ENCODE measurements around the gene DTWD2.

DTWD2 gene, protein sequence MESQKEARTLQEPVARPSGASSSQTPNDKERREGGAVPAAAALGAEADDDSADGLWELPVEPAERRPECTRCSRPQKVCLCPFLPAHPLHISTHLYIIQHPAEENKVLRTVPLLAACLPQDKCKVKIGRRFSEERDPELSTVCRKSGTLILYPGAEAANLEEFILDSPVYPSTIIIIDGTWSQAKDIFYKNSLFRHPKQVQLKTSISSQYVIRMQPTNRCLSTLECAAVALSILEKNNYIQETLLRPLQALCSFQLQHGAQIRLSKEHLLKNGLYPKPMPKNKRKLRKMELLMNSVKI

DNA sequence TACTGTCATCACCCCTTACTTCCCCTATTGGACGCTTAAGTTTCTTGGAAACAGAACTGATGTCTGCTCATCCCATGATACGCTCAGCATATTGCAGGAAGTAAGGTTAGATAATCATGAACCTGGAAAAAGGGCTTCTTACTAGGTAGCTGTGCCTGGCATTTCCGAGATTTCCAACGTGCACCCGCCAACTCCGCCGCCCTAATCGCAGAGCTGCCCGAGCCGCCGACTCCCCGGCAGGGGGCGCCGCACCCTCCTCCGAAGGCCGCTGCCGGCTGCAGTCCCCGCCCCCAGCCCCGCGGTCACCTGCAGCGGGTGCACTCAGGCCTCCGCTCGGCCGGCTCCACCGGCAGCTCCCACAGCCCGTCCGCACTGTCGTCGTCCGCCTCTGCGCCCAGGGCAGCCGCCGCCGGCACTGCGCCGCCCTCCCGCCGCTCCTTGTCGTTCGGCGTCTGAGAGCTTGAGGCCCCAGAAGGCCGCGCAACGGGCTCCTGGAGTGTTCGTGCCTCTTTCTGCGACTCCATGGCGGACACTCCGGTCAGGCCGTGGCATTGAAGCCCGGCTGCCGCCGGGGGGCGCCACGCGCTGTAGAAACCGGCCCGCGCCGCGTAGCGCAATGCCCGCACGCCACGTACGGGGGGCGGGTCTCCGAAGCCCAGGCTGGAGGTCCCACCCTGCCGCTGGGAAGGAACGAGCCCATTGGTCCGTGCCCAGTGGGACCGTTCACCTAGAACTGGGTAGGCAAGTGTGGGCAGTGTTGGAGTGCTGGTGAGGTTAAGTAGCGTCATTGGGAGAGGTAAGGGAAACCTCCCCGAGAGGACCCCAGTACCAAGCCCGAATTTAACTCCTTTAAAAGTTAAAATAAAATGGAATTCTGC lies at the start of gene DTWD2:
Gene DTWD2, minus strand, starts transcription at position 560 of the 878 bp plus-strand sequence. Its CDS starts 36 bp downstream, at position 524.
- in situ Hi-C loops (cut with MboI; ENCODE audit: low pct_unique_long_range_greater_than_20kb, low sequenced_read_pairs): no loop called here
- peak; percentile 98 for DNase-seq

DNA sequence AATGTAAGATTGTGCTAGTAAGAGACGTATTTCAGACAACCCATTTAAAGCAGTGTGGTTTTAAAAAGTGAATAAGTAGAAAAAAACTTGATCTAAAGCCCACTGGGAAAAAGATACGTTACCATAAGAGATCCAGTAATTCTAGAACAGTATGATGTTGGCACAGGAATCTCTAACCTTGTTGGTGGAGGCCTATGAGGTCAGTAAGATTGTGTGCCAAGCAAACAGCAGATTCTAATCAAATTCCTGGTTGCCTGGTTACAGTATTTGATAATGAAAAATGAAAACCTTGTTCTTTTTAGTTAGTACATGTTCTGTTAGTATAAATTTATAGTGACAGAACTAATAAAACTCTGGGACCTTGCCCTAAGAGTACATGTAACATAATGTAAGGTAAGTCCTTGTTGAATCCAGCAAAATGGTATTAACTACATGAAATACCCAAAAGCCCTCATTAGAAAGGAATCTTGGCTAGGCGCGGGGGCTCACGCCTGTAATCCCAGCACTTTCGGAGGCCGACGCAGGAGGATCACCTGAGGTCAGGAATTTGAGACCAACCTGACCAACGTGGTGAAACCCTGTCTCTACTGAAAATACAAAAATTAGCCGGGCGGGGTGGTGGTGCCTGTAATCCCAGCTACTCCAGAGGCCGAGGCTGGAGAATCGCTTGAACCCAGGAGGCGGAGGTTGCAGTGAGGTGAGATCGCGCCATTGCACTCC lies 49.3 kb upstream of the DTWD2 start:
- no peak for DNase-seq
- in situ Hi-C loops (cut with MboI; ENCODE audit: low pct_unique_long_range_greater_than_20kb, low sequenced_read_pairs): no loop called here

DNA sequence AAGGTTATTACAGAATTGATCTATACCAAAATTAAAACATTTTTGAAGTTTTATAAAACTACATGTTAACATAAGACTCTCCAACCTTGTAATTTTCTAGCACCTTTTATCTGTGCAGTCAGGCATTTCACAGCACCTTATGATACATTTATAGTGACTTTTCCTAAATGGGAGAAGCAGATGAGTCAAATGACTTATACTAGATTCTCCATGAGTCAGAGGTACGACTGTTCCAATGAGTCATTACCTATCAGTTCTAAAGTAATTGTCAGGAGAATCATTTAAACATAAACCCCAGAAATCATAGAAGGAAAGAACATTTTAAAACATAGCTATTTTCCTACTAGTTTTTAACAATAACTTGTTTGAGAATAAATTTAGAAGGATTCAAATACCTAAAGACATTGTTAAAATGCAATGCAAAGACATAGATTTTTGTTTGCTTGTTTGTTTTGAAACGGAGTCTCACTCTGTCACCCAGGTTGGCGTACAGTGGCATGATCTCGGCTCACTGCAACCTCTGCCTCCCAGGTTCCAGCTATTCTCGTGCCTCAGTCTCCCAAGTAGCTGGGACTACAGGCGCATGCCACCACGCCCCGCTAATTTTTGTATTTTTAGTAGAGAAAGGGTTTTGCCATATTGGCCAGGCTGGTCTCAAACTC lies 47.9 kb upstream of the DTWD2 start:
- in situ Hi-C loops (cut with MboI; ENCODE audit: low pct_unique_long_range_greater_than_20kb, low sequenced_read_pairs): no loop called here
- no peak for DNase-seq

DNA sequence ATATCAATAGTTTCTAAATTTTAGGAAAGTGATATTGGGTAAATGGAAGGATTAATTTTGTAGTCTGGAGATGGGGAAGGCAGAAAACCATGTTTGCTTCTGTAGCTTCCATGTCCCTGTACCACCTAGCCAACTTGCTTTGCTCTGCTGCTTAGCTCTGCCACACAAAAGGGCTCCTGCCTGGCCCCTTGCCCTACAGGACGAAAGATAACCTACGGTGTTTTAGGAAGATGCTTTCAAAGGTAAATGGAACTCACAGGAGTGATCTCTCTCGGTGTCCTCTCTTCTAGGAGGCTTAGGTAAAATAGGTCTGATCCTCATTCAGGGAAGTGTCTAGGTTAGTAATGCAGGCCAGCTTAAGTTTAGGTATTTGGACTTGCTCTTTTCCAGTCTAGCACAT lies 44.8 kb upstream of the DTWD2 start:
- DNase-seq: no peak
- in situ Hi-C loops (cut with MboI; ENCODE audit: low pct_unique_long_range_greater_than_20kb, low sequenced_read_pairs): no loop called here

DNA sequence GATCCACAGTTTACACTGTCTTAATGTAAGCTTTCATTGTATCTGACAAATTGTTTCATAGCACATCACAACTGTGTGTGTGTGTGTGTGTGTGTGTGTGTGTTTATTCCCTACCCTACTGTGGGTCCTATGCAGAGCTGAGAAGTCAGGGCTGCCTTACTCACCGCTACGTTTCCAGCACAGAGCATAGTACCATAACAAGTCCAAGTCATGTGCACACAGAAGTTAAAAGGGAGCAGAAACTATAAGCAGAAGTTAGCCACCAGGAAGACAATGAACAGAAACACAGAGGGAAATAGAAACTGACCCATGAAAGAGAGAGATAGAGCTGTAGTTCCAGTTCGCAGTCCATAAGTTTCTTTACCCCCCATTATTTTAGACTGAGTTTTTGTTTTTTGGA lies 44.3 kb upstream of the DTWD2 start:
- no peak for DNase-seq
- in situ Hi-C loops (cut with MboI; ENCODE audit: low pct_unique_long_range_greater_than_20kb, low sequenced_read_pairs): no loop called here

DNA sequence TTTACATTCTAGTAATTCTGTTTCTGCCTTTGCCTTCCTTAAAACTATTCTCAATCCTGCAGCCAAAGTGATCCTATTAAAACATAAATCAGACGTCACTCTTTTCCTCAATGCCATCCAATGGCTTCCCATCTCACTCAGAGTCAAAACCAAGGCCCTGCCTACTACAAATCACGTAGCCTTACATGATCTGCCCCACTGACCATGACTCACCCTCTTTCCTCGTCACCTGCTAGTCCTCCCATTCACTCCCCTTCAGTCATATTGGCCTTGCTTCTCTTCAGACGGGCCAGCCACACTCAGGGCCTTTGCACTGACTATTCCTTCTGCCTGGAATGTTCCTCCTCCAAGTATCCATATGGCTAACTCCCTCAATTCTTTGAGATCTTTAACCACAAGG lies 43.6 kb upstream of the DTWD2 start:
- no peak for DNase-seq
- in situ Hi-C loops (cut with MboI; ENCODE audit: low pct_unique_long_range_greater_than_20kb, low sequenced_read_pairs): no loop called here

DNA sequence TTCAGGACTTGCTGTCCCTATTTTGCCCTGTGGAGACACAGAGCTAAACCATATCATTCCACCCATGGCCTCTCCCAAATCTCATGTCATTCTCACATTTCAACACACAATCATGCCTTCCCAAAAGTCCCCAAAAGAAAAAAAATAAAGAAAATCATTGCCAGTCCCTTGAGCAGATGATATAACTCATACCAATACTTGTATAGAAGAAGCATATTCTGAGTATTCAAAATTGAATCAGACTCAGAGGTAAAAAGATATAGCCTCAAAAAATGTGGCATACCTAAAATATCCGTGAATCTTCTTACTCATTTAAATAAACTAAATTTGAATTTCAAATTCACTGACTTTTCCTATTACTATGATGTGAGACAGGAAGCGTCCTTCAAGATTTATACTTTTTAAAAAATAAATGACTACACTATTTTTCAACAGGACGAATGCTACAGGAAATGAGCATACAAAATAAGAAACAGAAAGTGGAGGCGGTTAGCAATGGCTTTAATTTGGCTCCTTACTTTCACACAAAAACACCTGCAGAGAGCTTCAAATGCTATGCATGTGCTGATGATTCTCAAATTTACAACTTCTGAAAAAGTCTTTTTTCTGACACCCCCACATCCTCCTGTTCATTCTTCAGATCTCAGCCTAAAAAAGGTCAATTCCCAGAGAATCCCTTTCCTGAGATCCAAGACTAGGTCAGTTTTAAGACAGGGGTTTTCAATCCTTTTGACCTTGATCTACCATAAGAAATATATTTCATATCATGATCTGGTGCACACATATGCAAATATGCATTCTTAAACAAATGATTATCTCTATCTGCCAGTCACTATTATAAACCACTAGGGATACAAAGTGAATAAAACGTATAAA lies 42.9 kb upstream of the DTWD2 start:
- no peak for DNase-seq
- in situ Hi-C loops (cut with MboI; ENCODE audit: low pct_unique_long_range_greater_than_20kb, low sequenced_read_pairs): no loop called here

DNA sequence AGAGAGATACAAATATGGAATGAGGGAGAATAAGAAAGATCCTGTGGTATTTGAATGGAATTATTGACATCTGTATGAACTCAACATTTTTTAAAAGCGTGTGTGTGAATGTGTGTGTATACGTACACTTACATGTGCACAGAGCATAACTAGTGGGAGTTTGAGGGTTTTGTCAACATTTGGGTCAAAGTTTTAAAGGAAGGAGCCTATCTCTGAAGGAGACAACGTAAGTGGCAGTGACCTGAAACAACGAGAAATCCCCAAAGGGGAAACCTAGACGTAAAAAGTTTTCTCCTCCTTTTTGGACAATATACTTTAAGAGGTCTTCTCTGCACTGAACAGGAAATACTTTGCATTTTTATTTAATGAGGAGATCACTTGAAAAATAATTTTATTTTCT lies 40.2 kb upstream of the DTWD2 start:
- in situ Hi-C loops (cut with MboI; ENCODE audit: low pct_unique_long_range_greater_than_20kb, low sequenced_read_pairs): no loop called here
- DNase-seq: no peak

DNA sequence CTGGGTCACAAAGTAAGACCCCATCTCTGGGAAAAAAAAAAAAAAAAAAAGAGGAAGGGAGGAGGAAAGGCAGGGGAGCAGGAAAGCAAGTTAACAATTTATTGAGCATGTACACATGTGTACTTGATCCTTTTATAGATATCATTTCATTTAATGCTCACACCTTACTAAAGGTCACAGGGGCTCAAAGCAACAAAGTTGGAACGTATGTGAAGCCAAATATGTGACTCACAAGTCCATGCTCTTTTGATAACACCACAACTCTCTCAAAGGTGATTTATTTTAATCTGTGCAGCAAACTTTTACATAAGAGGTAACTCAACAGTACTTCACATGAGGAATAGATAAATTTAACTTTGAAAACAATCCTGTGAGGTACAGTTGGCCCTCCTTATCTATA lies 34.4 kb upstream of the DTWD2 start:
- DNase-seq: no peak
- in situ Hi-C loops (cut with MboI; ENCODE audit: low pct_unique_long_range_greater_than_20kb, low sequenced_read_pairs): loop anchor here (25.0 kb wide), 1 partner anchor 390 kb away; no protein-coding TSS in a partner anchor

DNA sequence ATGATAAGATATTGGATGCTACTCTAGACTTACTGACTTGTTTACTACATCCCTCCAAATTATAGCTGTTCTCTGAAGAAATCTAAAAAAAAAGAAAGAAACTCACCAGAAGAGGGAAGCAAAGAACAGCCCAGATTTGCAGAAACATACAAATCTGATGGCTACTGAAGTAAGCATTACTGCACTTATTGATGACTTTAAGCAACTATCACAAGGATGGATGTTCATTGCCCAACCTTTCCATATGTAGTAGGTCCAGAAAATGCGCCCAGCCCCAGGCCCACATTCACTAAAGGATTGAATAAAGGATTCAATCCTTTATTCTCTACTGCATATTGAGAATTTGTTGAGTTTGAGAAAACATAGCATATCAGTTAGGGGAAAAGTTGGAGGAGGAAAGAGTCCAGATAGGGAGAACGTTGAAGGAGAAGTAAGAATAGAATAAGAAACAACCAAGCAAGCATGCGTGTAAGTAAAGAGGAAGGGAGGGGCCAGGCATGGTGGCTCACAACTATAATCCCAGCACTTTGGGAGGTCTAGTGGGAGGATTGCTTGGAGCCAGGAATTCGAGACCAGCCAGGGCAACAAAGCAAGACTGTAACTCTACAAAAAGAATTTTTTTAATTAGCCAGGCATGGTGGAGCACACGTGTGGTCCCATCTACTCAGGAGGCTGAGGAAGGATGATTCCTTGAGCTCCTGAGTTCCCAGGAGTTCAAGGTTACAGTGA lies 33.8 kb upstream of the DTWD2 start:
- peak; percentile 71 for DNase-seq
- in situ Hi-C loops (cut with MboI; ENCODE audit: low pct_unique_long_range_greater_than_20kb, low sequenced_read_pairs): loop anchor here (25.0 kb wide), 1 partner anchor 390 kb away; no protein-coding TSS in a partner anchor

DNA sequence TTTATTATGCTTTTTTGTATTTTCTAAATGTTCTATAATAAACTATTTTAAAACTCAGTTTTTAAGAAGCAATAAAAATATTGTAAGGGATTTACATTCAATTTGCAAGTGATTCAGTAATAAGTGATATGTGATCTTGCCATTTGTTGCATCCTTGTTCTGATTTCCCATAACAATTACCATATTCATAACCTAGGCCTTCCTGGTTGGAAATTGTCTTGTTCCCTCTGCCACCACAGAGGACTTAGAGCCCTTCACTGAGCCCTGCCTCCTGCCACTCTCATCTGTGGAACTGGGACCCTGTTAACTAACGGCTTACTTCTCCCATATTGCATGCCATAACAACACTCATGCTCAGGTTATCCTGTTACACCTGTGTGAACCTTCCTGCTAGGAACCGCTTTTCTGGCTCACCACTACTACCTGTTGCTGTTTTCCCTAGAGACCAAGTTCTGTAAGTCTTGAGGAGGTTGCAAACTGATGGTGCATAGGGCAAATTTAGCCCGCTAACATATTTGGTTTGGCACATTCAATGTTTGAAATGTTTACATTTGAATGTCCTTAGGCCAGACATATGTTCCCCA lies 32.9 kb upstream of the DTWD2 start:
- in situ Hi-C loops (cut with MboI; ENCODE audit: low pct_unique_long_range_greater_than_20kb, low sequenced_read_pairs): loop anchor here (25.0 kb wide), 1 partner anchor 391 kb away; no protein-coding TSS in a partner anchor
- no peak for DNase-seq

DNA sequence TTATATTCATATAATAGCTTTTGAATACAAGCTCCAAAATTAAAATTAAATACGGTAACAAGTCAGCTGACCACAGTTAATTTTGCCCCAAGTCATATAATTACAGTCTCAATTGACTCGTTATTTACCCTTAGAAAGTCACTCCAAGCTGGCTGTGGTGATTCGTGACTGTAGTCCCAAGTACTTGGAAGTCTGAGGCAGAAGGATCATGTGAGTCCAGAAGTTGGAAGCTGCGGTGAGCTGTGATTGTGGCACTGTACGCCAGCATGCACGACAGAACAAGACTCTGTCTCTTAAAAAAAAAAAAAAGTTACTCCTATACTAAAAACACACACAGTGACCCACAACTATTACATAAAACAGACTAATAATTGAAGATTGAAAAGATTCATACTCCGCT lies 31.6 kb upstream of the DTWD2 start:
- in situ Hi-C loops (cut with MboI; ENCODE audit: low pct_unique_long_range_greater_than_20kb, low sequenced_read_pairs): loop anchor here (25.0 kb wide), 1 partner anchor 392 kb away; no protein-coding TSS in a partner anchor
- DNase-seq: no peak

DNA sequence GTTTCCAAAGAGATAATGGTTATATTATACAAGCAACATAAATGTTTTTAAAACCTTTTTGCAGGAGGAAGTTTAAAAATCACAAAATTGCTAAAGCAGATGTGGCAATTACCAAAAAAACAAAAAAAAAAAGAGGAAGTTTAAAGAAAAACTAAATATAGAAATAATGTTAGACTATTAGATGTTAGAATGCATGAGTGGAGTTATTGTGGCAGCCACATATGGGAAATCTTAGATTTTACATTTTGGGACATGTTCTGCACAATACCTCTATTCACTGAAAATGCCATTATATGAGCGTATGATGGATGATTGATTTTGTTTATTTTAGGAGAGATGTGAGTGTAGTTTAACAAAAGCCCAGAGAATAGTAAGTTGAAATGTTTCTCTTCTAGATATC lies 31.2 kb upstream of the DTWD2 start:
- peak; percentile 54 for DNase-seq
- in situ Hi-C loops (cut with MboI; ENCODE audit: low pct_unique_long_range_greater_than_20kb, low sequenced_read_pairs): loop anchor here (25.0 kb wide), 1 partner anchor 393 kb away; no protein-coding TSS in a partner anchor

DNA sequence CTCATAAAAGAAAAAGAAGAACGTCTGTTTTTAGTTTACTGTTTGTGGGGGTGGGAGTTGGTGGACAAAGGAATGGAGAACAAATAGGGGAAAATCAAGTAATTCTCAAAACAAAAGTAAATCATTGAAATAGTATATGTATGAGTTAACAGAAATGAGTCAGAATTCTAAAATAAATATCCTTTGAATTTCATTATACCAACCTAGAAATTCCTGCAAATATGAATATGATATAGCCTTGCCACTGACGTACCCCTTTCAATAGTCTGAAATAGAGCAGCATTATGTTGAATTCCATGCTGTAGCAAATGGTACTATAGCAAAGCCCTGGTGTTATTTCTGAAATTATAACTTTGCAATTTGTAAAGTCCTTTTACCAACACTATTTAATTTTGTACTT lies 29.6 kb upstream of the DTWD2 start:
- no peak for DNase-seq
- in situ Hi-C loops (cut with MboI; ENCODE audit: low pct_unique_long_range_greater_than_20kb, low sequenced_read_pairs): loop anchor here (25.0 kb wide), 1 partner anchor 394 kb away; no protein-coding TSS in a partner anchor

DNA sequence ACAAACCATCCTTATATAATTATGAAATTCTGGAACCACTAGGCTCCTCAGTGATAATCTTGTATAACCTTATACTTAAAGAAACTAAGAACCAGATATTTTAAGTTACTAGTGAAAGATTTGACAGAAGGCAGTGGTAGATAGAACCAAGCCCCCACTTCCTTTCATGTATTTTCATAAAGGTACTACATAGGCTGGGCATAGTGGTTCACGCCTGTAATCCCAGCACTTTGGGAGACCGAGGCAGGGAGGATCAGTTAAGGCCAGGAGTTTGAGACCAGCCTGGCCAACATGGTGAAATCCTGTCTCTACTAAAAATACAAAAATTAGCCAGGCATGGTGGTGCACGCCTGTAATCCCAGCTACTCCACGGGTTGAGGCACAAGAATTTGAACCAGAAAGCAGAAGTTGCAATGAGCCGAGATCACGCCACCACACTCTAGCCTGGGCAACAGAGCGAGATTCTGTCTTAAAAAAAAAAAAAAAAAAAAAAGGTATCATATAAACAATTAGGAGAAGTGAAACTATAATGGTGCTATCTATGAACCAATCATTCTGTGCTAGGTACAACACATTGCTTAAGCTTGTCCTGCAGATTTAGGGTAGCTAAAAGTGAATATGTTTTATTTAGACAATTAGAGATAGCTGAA lies 27.9 kb upstream of the DTWD2 start:
- DNase-seq: peak; percentile 48
- in situ Hi-C loops (cut with MboI; ENCODE audit: low pct_unique_long_range_greater_than_20kb, low sequenced_read_pairs): loop anchor here (25.0 kb wide), 1 partner anchor 396 kb away; no protein-coding TSS in a partner anchor

DNA sequence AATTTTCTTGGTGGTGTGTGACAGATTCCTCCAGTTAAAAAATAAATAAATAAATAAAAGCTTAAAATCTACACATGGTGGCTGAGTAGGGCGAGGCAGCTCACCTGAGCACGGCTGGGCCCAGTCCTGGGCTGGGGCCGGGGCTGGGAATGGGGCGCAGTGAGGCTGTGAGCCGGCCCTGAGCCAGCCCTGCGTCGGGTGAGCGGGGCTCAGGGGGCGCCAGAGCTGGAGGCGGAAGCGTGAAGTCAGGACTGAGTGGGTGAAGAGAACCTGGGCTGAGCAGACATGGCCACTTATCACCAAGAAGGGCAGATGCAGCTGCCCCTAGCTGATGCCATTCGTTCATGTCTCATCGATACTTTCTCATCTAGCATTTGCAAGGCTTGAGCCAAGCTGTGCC lies 22.8 kb upstream of the DTWD2 start:
- no peak for DNase-seq
- in situ Hi-C loops (cut with MboI; ENCODE audit: low pct_unique_long_range_greater_than_20kb, low sequenced_read_pairs): loop anchor here (25.0 kb wide), 1 partner anchor 401 kb away; no protein-coding TSS in a partner anchor
